ENCODE measurements around the gene TMEM218.
"Not testable (repeated sequence)": the region's sequence is repeated elsewhere in the genome, so short reads cannot be mapped to it uniquely, and the experiment has no call there.

- TF ChIP-seq CTCF (IDR thresholded peaks at IDR 0.05; ENCODE audit: insufficient read depth, low read length); SPI1 (IDR thresholded peaks at IDR 0.05; ENCODE audit: borderline replicate concordance, low read depth); POLR2AphosphoS5 (IDR thresholded peaks at IDR 0.05; ENCODE audit: low read depth); GABPA (IDR thresholded peaks at IDR 0.05; ENCODE audit: low read depth); REST (IDR thresholded peaks at IDR 0.05; ENCODE audit: insufficient replicate concordance, low read depth): not testable (repeated sequence)
Measured at GRCh38 chr11:125090151-125090550, 21.3 kb downstream of the TMEM218 start.

Measured in HL-60 (cell line).